GM12801 (cell line): ENCODE measurements around the gene LIMS1.

ENCODE experiments used
- CTCF ChIP-seq: IDR thresholded peaks from one replicate; pipeline ENCODE4 v1.5.1; 2011; ENCODE audit warnings: control low read depth; ENCODE audit not compliant: insufficient read length; ENCODE audit errors: extremely low read depth

Gene LIMS1

DNA sequence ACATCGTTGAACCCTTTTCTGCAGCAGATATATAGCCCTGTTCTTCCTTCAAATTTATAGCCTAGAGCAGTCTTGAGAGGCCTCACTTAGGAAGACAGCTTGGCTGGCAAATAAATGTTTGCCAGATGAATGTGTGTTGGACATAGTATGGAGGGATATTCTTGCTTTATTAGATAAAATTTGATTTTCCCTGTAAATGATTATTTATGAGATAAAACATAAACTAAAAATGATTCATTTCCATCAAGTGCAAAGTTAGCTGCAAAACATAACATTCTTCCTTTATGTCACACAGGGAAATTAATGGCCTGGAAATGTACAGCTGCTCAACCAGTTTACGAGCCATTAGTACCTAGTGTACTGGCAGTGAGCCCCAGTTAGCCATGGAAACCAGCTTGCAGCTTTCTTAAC, 82.5 kb downstream of the LIMS1 start:
- TF ChIP-seq CTCF: no peak

- TF ChIP-seq CTCF: no peak
Measured at GRCh38 chr2:108617617-108618016, 83.3 kb downstream of the LIMS1 start.

GRCh38 chr2:108619925-108620620, 85.8 kb downstream of the LIMS1 start:
- no peak for TF ChIP-seq CTCF

DNA sequence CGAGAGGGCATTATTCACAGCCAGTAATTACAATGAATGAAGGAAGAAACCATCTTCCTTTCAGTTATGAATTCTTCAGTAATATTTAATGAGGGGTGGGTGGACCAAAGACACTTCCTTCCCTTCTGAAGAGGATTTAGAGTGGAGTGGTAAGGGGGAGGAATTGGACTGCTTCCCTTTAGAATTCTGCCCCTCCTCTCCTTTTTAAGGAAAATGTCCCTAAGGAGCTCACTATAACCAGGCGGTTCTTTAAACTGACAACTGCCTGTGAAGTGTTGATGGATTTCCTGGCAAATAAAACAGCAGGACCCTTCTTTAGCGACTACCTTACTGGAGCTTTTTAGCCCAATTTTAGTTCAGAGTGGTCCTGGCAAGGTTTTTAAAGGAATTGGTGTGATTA, 86.4 kb downstream of the LIMS1 start:
- TF ChIP-seq CTCF: no peak

- TF ChIP-seq CTCF: no peak
Measured at GRCh38 chr2:108621087-108621559, 86.9 kb downstream of the LIMS1 start.

GRCh38 chr2:108621687-108622681, 87.7 kb downstream of the LIMS1 start:
- no peak for TF ChIP-seq CTCF

DNA sequence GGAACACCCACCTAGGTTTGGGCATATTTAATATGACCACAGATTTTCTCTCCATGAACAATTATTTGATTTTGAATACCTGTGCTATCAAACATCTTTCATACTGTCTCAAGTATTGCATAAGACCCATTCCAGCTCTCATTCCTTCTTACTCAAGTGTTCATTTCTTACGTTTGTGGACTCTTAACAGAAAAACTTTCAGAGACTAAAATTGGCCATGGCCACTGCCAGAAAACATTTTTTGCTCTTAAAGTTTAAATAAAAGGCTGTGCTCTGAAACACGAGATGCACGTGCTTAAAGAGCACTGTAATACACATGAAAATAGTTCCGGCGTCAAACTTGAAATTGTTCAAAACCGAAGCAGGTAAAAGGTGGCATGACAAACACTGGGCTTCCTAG, 89.3 kb downstream of the LIMS1 start:
- no peak for TF ChIP-seq CTCF
